Rectal smooth muscle tissue (tissue), 1 donor: ENCODE results near the gene HOXA5.

Experiments used
- H3K27ac ChIP-seq: one replicate; pipeline ENCODE4 v1.7.0; 2013; ENCODE audit warnings: low read depth, low read length, inconsistent platforms
- H3K27me3 ChIP-seq: one replicate; pipeline ENCODE4 v1.7.0; 2013; ENCODE audit warnings: low read length; ENCODE audit not compliant: control insufficient read depth, insufficient read depth
- H3K36me3 ChIP-seq: one replicate; pipeline ENCODE4 v1.7.0; 2013; ENCODE audit warnings: low read length; ENCODE audit not compliant: control insufficient read depth, insufficient read depth
- H3K4me1 ChIP-seq: one replicate; pipeline ENCODE4 v1.7.0; 2013; ENCODE audit warnings: low read length; ENCODE audit not compliant: control insufficient read depth, insufficient read depth
- H3K4me3 ChIP-seq: one replicate; pipeline ENCODE4 v1.7.0; 2013; ENCODE audit warnings: low read length
- H3K9ac ChIP-seq: one replicate; pipeline ENCODE4 v1.7.0; 2013; ENCODE audit warnings: low read length

HOXA5 gene

DNA sequence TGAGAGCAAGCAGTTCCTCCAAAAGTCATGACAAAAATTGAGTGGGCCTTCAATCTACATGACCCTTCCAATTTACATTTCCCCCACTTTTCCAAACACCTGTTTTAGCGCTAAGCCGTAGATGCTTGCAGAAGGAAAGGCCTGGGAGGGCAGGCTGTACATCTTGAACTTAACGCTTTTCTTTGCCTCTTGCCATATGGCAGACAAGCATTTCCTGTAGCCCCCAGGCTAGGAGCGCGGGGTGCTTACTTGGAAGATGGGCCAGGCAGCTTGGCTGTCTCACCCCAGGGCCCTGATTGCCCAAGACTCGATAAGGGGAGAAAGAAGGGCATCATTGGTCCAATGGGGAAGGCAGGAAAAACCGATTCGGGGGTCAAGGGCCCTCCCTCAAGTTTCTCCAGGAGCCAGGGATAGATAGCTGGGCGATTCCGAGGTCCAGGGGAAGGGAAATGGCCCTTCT, 28.9 kb upstream of the HOXA5 start:
- H3K4me3 ChIP-seq, result peak overlapping the region; percentile 78
- peaks cover 6% of the 10 kb centered on the region for H3K27me3 ChIP-seq
- H3K36me3 ChIP-seq, result no peaks in the 10 kb centered on the region
- peaks cover 5% of the 10 kb centered on the region for H3K4me1 ChIP-seq
- peak overlapping the region; percentile 96 for H3K27ac ChIP-seq
- peak overlapping the region; percentile 74 for H3K9ac ChIP-seq

DNA sequence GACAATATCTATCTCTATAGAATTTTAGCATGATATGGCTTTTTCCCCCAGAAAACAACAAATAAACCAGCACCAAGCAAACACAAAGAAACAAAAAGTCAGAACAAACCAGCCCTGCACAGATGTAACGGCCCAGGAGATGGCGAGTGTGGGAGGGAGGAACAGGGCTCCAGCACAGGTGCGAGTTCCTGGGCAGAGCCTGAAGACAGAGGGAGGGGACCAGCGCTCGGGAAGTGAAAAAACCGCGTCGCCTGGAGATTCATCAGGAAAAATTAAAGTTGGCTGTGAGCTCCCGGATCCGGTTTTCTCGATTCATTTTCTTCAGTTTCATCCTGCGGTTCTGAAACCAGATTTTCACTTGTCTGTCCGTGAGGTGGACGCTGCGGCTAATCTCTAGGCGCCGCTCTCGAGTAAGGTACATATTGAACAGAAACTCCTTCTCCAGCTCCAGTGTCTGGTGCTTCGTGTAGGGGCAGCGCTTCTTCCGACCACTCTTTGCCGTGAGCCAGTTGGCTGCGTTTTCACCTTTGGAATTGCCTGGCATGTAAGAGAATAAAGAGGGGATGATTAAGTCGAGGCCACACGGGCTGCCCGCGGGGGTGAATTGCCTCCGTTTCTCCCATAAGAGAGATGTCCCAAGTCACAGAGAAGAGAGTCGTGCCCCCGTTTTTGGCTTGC, 28.3 kb upstream of the HOXA5 start:
- Histone ChIP-seq H3K4me3 (peak overlapping the region; percentile 78), H3K27ac (peak overlapping the region; percentile 96), H3K27me3 (peaks cover 6% of the 10 kb centered on the region), H3K36me3 (no peaks in the 10 kb centered on the region), H3K9ac (peak overlapping the region; percentile 74), H3K4me1 (peaks cover 6% of the 10 kb centered on the region)

DNA sequence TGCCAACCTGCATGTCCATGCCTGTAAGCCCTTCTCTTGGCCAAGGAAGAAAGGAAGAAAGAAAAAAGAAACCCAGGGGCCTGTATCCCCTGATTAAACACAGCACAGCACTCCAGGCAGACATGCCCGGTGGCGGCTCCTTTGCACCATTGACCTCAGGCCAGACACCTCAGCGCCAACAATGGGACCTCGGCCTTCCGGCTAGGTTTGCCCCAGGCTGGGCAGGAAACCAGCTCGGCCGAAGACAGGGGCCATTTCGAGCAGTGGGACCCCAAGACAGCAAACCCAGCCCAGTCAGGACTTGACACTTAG, 27.8 kb upstream of the HOXA5 start:
- no peaks in the 10 kb centered on the region for H3K36me3 ChIP-seq
- H3K4me1 ChIP-seq, result peaks cover 8% of the 10 kb centered on the region
- H3K4me3 ChIP-seq, result peak overlapping the region; percentile 78
- peak overlapping the region; percentile 96 for H3K27ac ChIP-seq
- peak overlapping the region; percentile 58 for H3K9ac ChIP-seq
- H3K27me3 ChIP-seq, result peaks cover 6% of the 10 kb centered on the region

DNA sequence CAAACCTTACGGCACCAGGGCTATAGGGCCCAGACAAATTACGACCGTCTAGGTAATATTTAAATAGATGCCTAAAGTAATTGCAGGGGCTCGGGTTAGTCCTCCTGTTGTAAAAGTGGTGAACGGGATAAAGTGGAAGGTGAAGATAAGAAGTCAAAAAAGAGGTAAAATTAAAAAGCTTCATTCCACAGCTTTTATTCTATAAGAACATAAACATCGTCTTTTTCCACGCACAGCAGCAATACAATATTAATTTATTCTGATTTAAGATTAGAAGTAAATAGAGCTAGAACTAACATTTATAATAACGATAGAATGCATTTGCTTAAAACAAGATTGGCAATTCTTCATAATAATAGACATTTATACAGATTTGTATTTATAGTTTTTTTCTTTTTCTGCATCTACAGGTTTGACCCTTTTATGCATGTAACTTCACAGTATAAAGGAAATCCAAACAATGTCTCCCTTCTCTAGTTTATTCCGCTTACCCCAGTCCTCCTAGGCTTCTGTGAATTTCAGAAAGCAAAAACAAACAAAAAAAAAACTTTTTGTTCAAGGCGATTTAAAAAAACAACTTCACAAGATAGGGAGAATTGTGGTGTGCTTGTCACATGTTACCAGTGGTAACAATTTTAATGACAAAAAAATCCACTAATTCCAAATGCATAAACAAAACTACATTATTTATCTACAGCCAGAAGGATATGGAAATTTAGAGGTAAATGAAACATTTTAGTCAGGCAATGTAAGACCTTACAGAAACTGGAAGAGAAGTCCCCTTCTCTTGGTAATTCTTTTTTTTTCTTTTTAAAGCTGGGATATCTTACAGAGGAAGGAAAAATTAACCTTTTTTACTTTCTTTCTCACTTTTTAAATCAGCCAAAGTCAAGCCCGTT, 27.2 kb upstream of the HOXA5 start:
- Histone ChIP-seq H3K36me3 (no peaks in the 10 kb centered on the region), H3K9ac (peak overlapping the region; percentile 22), H3K4me3 (peak overlapping the region; percentile 78), H3K4me1 (peaks cover 8% of the 10 kb centered on the region), H3K27ac (peak overlapping the region; percentile 96), H3K27me3 (peaks cover 4% of the 10 kb centered on the region)

DNA sequence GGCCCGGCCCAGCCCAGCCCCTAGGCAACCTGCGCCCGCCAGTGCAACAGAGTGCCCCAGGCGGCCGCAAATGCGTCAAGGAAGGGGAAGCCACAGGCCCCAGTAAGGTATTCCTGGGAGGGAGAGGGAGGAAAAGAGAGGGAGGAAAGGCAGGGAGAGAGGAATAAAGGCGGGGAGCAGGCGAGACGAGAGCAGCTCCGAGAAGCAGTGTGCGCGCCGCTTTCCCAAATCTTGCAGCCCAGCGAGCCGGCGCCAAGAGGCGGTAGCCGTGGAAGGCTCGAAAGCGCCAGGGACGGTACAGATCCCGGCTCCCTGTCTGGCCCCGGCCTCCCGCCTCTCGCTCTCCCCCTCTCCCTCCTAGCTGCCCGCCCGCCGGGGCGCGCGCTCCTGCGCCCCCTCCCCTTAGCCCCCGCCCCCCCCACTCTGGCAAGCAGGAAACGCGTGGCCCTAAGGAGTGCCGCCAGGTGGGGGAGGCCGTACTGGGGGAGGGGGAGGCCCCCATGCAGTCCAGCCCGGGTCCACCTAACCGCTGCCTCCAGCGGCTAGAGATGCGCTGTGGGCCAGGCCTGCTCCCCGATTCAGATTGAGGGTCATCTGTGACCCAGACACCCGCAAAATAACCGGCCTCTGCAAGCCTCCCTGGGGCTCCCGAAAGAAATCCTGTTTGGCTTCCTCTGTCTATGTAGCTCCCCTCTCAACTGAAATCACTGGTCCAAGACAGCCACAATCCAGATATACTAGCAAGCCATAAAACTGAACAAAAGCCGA, 26.4 kb upstream of the HOXA5 start:
- H3K27me3 ChIP-seq, result peaks cover 4% of the 10 kb centered on the region
- H3K27ac ChIP-seq, result peak overlapping the region; percentile 96
- H3K4me3 ChIP-seq, result peak overlapping the region; percentile 78
- H3K36me3 ChIP-seq, result no peaks in the 10 kb centered on the region
- H3K9ac ChIP-seq, result peak overlapping the region; percentile 22
- peaks cover 5% of the 10 kb centered on the region for H3K4me1 ChIP-seq

DNA sequence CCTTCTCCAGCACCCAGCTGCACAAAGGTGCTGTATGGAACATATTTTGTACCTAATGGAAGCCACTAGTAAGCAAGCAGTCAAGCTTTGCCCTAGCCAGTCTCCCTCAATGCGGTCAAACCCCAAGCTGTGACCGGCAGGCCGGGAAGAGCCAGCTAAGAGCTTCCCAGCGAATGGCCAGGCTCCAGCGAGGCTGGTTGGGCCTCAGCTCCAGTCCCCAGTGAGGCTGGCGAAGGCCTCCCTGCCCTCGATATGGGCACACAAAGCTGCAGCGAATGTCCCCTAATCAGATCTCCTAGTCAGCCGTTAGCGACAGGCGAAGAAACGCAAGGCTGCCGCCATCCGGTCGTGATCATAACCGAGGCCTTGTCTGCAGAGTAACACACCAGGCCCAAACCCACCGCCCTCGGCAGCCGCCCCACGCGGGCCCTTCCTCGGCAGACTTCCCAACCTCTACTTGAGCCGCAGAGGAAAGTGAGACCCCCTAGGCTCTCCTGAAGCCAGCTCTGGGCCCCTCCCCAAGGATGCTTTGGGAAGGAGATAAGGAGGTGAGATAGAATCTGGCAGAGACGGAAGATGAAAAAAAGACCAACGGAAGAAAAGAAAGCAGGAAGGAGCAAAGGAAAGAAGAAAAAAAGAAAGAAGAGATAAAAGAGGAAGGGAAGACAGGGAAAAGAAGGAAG, 24.9 kb upstream of the HOXA5 start:
- Histone ChIP-seq H3K27ac (peak overlapping the region; percentile 96), H3K4me1 (peaks cover 3% of the 10 kb centered on the region), H3K4me3 (peak overlapping the region; percentile 78), H3K9ac (peak overlapping the region; percentile 25), H3K36me3 (no peaks in the 10 kb centered on the region), H3K27me3 (peaks cover 4% of the 10 kb centered on the region)

DNA sequence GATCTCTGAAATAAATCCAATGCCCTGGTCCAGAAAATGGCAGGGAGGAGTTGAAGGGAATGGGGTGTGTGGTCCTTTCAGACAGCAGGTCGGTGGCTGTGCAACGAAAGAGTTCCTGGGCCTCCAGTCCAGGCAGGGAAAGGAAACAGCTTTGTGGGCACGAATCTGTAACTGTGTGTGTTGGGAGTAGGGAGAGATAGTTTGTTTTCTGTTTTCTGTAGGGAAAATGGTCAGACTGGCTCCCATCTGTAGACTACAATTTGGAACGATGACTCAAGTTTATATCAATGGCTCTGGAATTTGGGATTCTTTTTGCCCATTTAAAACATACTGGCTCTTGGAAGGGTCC, 24.4 kb upstream of the HOXA5 start:
- Histone ChIP-seq H3K4me3 (peak overlapping the region; percentile 78), H3K27ac (peak overlapping the region; percentile 96), H3K27me3 (peaks cover under 1% of the 10 kb centered on the region), H3K9ac (peak overlapping the region; percentile 42), H3K4me1 (peaks cover 3% of the 10 kb centered on the region), H3K36me3 (no peaks in the 10 kb centered on the region)

DNA sequence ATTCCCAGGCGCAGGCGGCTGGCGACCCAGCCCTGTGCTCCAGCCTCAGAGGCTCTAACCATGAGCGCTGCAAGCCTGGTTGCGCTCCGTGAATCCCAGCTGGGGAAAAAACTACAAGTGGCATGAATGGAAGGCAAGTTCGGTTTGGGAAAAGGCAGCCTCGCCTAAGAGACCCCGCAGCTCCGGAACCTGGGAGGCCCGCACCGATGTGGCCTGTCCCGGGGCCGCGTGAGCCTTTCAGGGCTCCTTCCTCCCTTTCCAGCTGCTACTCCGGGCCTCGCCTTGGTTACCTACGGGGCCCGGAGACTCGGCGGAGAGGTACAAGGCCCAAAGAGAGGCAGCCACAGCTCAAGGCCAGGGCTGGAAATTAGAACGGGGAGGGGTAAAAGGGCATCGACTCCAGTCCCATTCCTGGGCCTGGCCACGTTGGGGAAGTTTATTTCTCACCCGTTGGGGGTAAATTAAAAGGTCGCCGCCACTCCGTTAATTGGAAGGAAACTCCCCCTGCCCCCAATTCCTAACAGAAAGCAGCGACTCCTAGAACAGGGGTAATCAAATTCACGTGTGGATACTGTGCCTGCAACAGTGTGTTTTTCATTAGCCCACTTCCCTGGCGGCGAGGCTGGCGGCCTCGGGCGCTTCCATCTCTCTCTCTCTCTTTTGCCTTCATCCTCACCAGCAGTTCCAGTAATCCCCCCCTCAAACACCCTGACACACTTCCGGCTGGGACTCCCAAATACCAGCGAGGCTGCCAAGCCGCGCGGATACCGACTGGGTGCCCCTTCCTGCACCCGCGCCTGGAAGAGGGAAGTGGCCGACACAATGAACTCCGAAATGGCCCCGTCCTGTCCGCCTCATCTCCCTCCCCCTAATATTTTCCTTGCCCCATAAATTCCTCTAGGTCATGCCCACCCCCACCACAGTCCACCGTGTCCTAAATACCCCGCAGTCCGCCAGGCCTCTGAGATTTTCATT, 23.3 kb upstream of the HOXA5 start:
- Histone ChIP-seq H3K27me3 (no peaks in the 10 kb centered on the region), H3K36me3 (no peaks in the 10 kb centered on the region), H3K9ac (peak overlapping the region; percentile 19), H3K4me3 (peak overlapping the region; percentile 78), H3K4me1 (peaks cover 3% of the 10 kb centered on the region), H3K27ac (peak overlapping the region; percentile 96)

DNA sequence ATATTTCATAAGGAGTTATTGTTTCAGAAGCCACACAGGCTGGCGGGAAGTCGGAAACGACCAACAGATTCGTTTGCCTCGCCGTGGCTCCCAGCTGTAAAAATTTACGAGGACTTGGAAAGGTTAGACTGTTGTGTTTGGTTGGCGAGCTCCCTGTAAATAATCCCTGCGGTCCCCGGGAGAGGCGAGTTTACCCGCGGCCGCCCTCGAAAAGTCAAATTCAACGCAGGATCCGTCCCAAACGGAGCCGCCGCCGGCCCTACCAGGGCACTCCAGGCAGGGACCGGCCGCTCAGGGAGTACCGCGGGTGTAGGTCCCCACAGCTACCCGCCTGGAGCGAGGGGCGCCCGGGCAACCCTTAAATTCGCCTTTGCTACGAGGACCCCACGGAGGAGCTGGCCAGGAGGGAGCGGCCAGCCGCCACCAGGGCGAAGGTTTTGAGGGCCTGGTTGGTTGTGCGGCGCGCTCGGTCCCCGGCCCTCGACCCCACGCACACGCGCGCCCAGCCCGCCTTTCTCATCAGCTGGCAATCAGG, 22.6 kb upstream of the HOXA5 start:
- H3K36me3 ChIP-seq, result no peaks in the 10 kb centered on the region
- H3K9ac ChIP-seq, result peak overlapping the region; percentile 19
- peaks cover 3% of the 10 kb centered on the region for H3K4me1 ChIP-seq
- H3K27ac ChIP-seq, result peak overlapping the region; percentile 96
- peak overlapping the region; percentile 78 for H3K4me3 ChIP-seq
- no peaks in the 10 kb centered on the region for H3K27me3 ChIP-seq

DNA sequence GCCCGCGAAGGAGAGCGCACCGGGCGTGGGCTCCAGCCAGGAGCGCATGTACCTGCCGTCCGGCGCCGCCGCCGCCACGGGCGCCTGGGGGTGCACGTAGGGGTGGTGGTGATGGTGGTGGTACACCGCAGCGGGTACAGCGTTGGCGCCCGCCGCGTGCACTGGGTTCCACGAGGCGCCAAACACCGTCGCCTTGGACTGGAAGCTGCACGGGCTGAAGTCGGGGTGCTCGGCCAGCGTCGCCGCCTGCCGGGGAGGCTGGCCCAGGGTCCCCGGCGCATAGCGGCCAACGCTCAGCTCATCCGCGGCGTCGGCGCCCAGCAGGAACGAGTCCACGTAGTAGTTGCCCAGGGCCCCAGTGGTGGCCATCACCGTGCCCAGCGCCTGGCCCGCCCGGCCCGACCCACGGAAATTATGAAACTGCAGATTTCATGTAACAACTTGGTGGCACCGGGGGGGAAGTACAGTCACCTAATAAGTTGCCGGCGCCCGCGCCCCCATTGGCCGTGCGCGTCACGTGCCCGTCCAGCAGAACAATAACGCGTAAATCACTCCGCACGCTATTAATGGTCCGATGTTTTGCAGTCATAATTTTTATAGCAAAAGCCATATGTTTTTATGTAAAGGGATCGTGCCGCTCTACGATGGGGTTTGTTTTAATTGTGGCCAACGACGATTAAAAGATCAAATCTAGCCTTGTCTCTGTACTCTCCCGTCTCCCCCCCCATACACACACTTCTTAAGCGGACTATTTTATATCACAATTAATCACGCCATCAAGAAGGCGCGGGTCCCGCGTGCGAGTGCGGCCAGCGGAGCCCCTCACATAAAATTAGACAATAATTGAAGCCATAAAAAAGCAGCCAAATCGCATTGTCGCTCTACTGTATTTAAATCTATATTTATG, 21.9 kb upstream of the HOXA5 start, which contains the start of gene HOXA9:
TSS of gene HOXA9 (minus strand) at position 449 of the 907 bp plus-strand sequence. CDS start at position 369, 80 bp downstream.
- peak within 1 kb of the TSS; percentile 96 for H3K27ac ChIP-seq
- peak within 1 kb of the TSS; percentile 78 for H3K4me3 ChIP-seq
- H3K9ac ChIP-seq, result peak within 1 kb of the TSS; percentile 66
- no peaks in the 10 kb centered on the region for H3K36me3 ChIP-seq
- peaks cover 3% of the 10 kb centered on the region for H3K4me1 ChIP-seq
- H3K27me3 ChIP-seq, result no peaks in the 10 kb centered on the region
